ENCODE measurements around the gene LIMD2.
A peak's percentile ranks its signal among the peaks of the same experiment; 100 is the strongest.

The LIMD2 gene

GRCh38 chr17:63679214-63679613 is 20.7 kb downstream of the LIMD2 start:
- DNase-seq = no peak

GRCh38 chr17:63676584-63676983 is 23.3 kb downstream of the LIMD2 start:
- no peak for DNase-seq

GRCh38 chr17:63675607-63676546 is 24.0 kb downstream of the LIMD2 start:
- DNase-seq = peak; percentile 88

GRCh38 chr17:63675231-63675606 is 24.7 kb downstream of the LIMD2 start:
- no peak for DNase-seq

- no peak for DNase-seq
These were observed 27.1 kb downstream of the LIMD2 start for GRCh38 chr17:63672856-63673255.

GRCh38 chr17:63665527-63666214 is 34.3 kb downstream of the LIMD2 start:
- no peak for DNase-seq

GRCh38 chr17:63659850-63660249 is 40.1 kb downstream of the LIMD2 start:
- no peak for DNase-seq

GRCh38 chr17:63658366-63658765 is 41.6 kb downstream of the LIMD2 start:
- no peak for DNase-seq

- no peak for DNase-seq
These were observed 42.1 kb downstream of the LIMD2 start for GRCh38 chr17:63657786-63658185.

- no peak for DNase-seq
These were observed 46.9 kb downstream of the LIMD2 start for GRCh38 chr17:63653050-63653449.

GRCh38 chr17:63652106-63652505 is 47.8 kb downstream of the LIMD2 start:
- no peak for DNase-seq

GRCh38 chr17:63649813-63650212 is 50.1 kb downstream of the LIMD2 start:
- no peak for DNase-seq

- DNase-seq = no peak
These were observed 52.0 kb downstream of the LIMD2 start for GRCh38 chr17:63647936-63648335.

- DNase-seq = no peak
These were observed 52.7 kb downstream of the LIMD2 start for GRCh38 chr17:63647065-63647725.

GRCh38 chr17:63646488-63646806 is 53.5 kb downstream of the LIMD2 start:
- no peak for DNase-seq

All from DMS153 (cell line).